DND-41 (cell line): ENCODE results near the gene ADGRG7.

Experiments used
- EZH2 ChIP-seq: IDR thresholded peaks from 3 replicates; pipeline ENCODE4 v1.6.1; 2012; ENCODE audit warnings: borderline replicate concordance, low read depth, mild to moderate bottlenecking, moderate library complexity, low read length, inconsistent platforms; ENCODE audit not compliant: severe bottlenecking
- TF ChIP-seq, protein P1 (sequence below): IDR thresholded peaks from 2 replicates; pipeline ENCODE4 v1.5.1; 2012; ENCODE audit warnings: borderline replicate concordance, low read length, moderate library complexity, mild to moderate bottlenecking; ENCODE audit not compliant: poor library complexity, severe bottlenecking; ENCODE audit errors: extremely low read depth

DNA sequence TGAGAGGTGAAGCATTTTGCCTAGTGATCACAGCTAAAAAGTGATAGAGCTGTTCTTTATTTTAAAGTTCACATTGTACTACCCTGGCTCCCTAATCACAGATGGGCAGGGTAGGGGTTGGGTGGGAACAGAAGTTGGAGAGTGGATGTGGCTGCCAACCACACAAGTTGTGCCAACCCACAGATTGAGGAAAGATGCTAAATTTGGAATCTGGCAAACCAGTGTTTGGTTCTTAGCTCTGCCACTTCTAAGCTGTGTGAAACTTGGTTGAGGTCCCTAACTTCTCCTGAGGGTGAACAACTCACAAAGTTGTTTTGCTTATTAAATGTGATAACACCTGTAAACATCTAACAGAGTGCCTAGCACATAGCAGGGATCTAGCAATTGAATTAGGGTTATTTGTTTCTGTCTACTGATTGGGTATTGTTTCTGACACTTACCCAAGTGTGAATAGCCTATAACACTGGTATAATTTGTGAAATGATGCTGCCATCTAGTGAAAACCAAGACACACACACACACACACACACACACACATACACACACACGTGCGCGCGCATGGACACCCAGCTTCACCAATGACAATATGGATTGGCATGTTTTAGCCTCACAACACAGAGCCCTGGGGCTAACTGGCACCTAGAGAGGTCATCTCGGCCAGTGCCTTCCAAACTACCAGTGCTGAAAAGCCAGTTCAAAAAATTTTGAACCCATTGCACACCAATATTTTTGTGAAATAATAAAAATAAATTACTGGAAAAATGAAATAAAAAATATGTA is 25.3 kb downstream of the ADGRG7 start:
- TF ChIP-seq EZH2 = no peak
- TF ChIP-seq, protein P1, sequence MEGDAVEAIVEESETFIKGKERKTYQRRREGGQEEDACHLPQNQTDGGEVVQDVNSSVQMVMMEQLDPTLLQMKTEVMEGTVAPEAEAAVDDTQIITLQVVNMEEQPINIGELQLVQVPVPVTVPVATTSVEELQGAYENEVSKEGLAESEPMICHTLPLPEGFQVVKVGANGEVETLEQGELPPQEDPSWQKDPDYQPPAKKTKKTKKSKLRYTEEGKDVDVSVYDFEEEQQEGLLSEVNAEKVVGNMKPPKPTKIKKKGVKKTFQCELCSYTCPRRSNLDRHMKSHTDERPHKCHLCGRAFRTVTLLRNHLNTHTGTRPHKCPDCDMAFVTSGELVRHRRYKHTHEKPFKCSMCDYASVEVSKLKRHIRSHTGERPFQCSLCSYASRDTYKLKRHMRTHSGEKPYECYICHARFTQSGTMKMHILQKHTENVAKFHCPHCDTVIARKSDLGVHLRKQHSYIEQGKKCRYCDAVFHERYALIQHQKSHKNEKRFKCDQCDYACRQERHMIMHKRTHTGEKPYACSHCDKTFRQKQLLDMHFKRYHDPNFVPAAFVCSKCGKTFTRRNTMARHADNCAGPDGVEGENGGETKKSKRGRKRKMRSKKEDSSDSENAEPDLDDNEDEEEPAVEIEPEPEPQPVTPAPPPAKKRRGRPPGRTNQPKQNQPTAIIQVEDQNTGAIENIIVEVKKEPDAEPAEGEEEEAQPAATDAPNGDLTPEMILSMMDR = peak; percentile 54
